Kidney epithelial cell (primary cell): ENCODE measurements around the gene ZNF860. TPM values are rescaled to one million over a fixed set of nuclear protein-coding genes. Genes with fewer than 3 reads are reported as not detected.

Experiments used
- DNase-seq: peaks from one replicate; pipeline ENCODE4 v3.0.0-alpha.2; 2010; ENCODE audit warnings: low read depth
- H3K27me3 ChIP-seq: 2 replicates; pipeline ENCODE4 v1.6.0; 2011; ENCODE audit warnings: low read length; ENCODE audit not compliant: control insufficient read depth, insufficient read depth
- H3K36me3 ChIP-seq: 2 replicates; pipeline ENCODE4 v1.5.1; 2011; ENCODE audit warnings: low read length; ENCODE audit not compliant: control insufficient read depth, insufficient read depth
- H3K4me3 ChIP-seq: 2 replicates; pipeline ENCODE4 v1.5.1; 2011; ENCODE audit warnings: low read depth, mild to moderate bottlenecking, control low read depth, low read length
- CTCF ChIP-seq: IDR thresholded peaks from 2 replicates; pipeline ENCODE4 v1.5.1; 2011; ENCODE audit warnings: mild to moderate bottlenecking, moderate library complexity, low read length, control low read depth, inconsistent platforms; ENCODE audit not compliant: insufficient read depth, poor library complexity, severe bottlenecking
- total RNA-seq: library from RNA; depleted of rRNA; stranded (reverse); fragments of >200 nt; gene quantifications from 2 replicates; pipeline ENCODE4 v1.2.3, GENCODE V29; 2015

Gene ZNF860
- total RNA-seq, 1 donor from 2014 or later: 1.3 TPM

DNA sequence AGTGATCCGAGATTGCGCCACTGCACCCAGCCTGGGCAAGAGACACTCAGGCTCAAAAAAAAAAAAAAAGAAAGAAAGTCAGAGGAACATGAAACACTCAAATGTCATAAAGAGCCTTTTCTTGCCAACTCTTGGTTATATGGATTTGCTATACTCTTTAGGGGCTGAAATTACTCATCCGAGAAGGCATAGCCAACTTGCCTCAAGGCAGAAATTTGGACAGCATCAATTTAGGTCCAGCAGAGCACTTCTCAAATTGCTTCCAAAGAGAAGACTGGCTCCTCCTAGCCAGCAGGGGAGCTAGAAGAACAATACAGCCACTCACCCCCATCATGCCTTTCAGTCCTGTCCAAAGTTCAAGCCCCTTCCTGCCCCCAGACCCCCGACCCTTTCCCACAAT lies 44.3 kb upstream of the ZNF860 start:
- no peak for DNase-seq
- H3K36me3 ChIP-seq: no peaks in the 10 kb centered on the region
- TF ChIP-seq CTCF: no peak
- H3K27me3 ChIP-seq: no peaks in the 10 kb centered on the region
- no peak overlapping the region for H3K4me3 ChIP-seq

DNA sequence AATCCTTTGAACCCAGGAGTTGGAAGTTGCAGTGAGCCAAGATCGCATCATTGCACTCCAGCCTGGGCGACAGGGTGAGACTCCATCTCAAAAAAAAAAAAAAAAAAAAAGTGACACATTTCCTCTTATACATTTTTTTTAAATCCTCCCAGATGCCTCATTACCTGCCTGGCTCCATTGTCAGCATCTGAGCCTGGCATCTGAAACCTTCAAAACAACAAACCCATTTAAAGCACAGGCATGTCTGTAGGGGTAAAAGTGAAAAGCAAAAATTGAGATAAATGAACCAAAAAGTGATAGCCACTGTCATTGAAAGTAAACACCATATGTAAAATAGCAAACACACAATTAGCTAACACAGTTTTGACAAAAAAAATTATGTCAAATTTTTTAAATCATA lies 39.1 kb upstream of the ZNF860 start:
- TF ChIP-seq CTCF: no peak
- Histone ChIP-seq H3K36me3 (no peaks in the 10 kb centered on the region), H3K27me3 (no peaks in the 10 kb centered on the region), H3K4me3 (no peak overlapping the region)
- no peak for DNase-seq

- DNase-seq: no peak
- Histone ChIP-seq H3K4me3 (no peak overlapping the region), H3K36me3 (no peaks in the 10 kb centered on the region), H3K27me3 (no peaks in the 10 kb centered on the region)
- no peak for TF ChIP-seq CTCF
These were observed 38.5 kb upstream of the ZNF860 start for GRCh38 chr3:31943041-31943440.

- no peaks in the 10 kb centered on the region for H3K36me3 ChIP-seq
- TF ChIP-seq CTCF: no peak
These were observed 35.9 kb upstream of the ZNF860 start for GRCh38 chr3:31945738-31946052.

DNA sequence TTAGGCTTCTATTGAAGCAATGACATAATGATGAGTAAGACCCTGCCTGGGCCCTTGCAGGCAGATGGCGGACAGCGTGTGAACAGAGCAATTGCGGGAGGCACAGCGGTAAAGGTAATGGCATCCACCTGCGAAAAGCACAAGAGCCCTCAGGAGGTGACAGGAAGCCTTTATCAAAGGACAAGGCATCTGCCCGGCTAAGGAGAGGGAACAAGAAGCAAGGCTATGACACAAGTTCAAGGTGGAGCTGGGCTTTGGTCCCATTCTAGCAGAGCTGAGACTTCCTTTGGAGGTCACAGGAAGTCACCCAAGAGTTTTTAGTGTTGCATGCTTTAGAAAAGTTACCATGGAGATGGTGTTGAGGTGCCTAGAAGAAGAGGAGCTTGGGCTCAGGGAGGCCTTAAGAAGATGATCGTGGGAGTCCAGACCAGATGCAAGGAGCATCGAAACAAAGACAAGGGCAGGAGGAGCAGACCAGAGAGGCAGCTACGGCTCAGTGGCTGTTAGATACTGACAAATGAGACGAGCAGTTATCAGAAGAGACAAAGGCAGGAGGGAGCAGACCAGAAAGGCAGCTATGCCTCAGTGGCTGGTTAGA lies 35.0 kb upstream of the ZNF860 start:
- Histone ChIP-seq H3K36me3 (no peaks in the 10 kb centered on the region), H3K4me3 (no peak overlapping the region), H3K27me3 (no peaks in the 10 kb centered on the region)
- TF ChIP-seq CTCF: no peak
- DNase-seq: no peak

More at GRCh38 chr3:31945738-31946052, 35.9 kb upstream of the ZNF860 start:
- DNase-seq: no peak
- no peaks in the 10 kb centered on the region for H3K27me3 ChIP-seq
- H3K4me3 ChIP-seq: no peak overlapping the region

- H3K36me3 ChIP-seq: no peaks in the 10 kb centered on the region
- H3K27me3 ChIP-seq: no peaks in the 10 kb centered on the region
- no peak overlapping the region for H3K4me3 ChIP-seq
- TF ChIP-seq CTCF: no peak
- no peak for DNase-seq
These were observed 34.4 kb upstream of the ZNF860 start for GRCh38 chr3:31947162-31947561.
